HEK293T (cell line): Measurements from ENCODE around the gene CNTLN.

Experiments
- ARNT ChIP-seq: fragments of 450-650 bp; IDR thresholded peaks from 2 replicates; pipeline ENCODE4 v1.6.1; 2017; ENCODE audit warnings: mild to moderate bottlenecking
- ELF4 ChIP-seq: fragments of 450-650 bp; IDR thresholded peaks from 2 replicates; pipeline ENCODE4 v1.6.1; 2017; ENCODE audit warnings: antibody characterized with exemption
- FOXA1 ChIP-seq: fragments of 450-650 bp; IDR thresholded peaks from 2 replicates; pipeline ENCODE4 v1.6.1; 2016; ENCODE audit warnings: mild to moderate bottlenecking
- FOXK2 ChIP-seq: fragments of 450-650 bp; IDR thresholded peaks from 2 replicates; pipeline ENCODE4 v1.6.1; 2016; ENCODE audit warnings: mild to moderate bottlenecking
- FOXM1 ChIP-seq: fragments of 450-650 bp; IDR thresholded peaks from 2 replicates; pipeline ENCODE4 v1.6.1; 2017; ENCODE audit warnings: mild to moderate bottlenecking, borderline replicate concordance
- HDGF ChIP-seq: fragments of 450-650 bp; IDR thresholded peaks from 2 replicates; pipeline ENCODE4 v1.6.1; 2017; ENCODE audit warnings: antibody characterized with exemption, borderline replicate concordance
- LEF1 ChIP-seq: fragments of 450-650 bp; IDR thresholded peaks from 2 replicates; pipeline ENCODE4 v1.6.1; 2017; ENCODE audit warnings: mild to moderate bottlenecking, borderline replicate concordance
- NFRKB ChIP-seq: fragments of 450-650 bp; IDR thresholded peaks from 2 replicates; pipeline ENCODE4 v1.6.1; 2016; ENCODE audit warnings: mild to moderate bottlenecking, moderate library complexity
- PKNOX1 ChIP-seq: fragments of 450-650 bp; IDR thresholded peaks from 2 replicates; pipeline ENCODE4 v1.6.1; 2016
- SP1 ChIP-seq: fragments of 450-650 bp; IDR thresholded peaks from 2 replicates; pipeline ENCODE4 v1.6.1; 2017
- SUZ12 ChIP-seq: fragments of 450-650 bp; IDR thresholded peaks from 2 replicates; pipeline ENCODE4 v1.6.1; 2016; ENCODE audit warnings: mild to moderate bottlenecking
- TARDBP ChIP-seq: fragments of 450-650 bp; IDR thresholded peaks from 2 replicates; pipeline ENCODE4 v1.6.1; 2016
- ZNF384 ChIP-seq: fragments of 450-650 bp; IDR thresholded peaks from 2 replicates; pipeline ENCODE4 v1.6.1; 2016

- TF ChIP-seq TARDBP (no peak), NFRKB (no peak), SP1 (no peak), FOXK2 (no peak), FOXA1 (no peak), FOXM1 (no peak), ARNT (no peak), HDGF (no peak), SUZ12 (no peak), LEF1 (no peak), ELF4 (no peak), PKNOX1 (no peak), ZNF384 (no peak)
These were observed 46.3 kb upstream of the CNTLN start for GRCh38 chr9:17088566-17088965.
